Epithelial cell of proximal tubule (primary cell): ENCODE data around the gene PLXNA4. TPM values are rescaled to one million over a fixed set of nuclear protein-coding genes. Genes with fewer than 3 reads are reported as not detected.

ENCODE experiments used
- DNase-seq: peaks from one replicate; pipeline ENCODE4 v3.0.0-alpha.2; 2011; ENCODE audit warnings: low read depth
- H3K4me3 ChIP-seq: 2 replicates; pipeline ENCODE4 v1.5.1; 2011; ENCODE audit warnings: low read depth, mild to moderate bottlenecking, low read length
- CTCF ChIP-seq: conservative IDR thresholded peaks from 2 replicates; pipeline ENCODE4 v1.5.1; 2012; ENCODE audit warnings: low read depth, mild to moderate bottlenecking, low read length
- total RNA-seq: library from RNA; depleted of rRNA; stranded (reverse); fragments of >200 nt; gene quantifications from 2 replicates; pipeline ENCODE4 v1.2.3, GENCODE V29; 2015

The PLXNA4 gene
- total RNA-seq, 1 donor from 2014 or later: not detected

GRCh38 chr7:132203021-132203420 is 373.2 kb downstream of the PLXNA4 start:
- no peak for TF ChIP-seq CTCF
- no peak for DNase-seq
- no peak overlapping the region for H3K4me3 ChIP-seq

- no peak overlapping the region for H3K4me3 ChIP-seq
- no peak for TF ChIP-seq CTCF
- no peak for DNase-seq
These were observed 373.7 kb downstream of the PLXNA4 start for GRCh38 chr7:132202541-132202940.

GRCh38 chr7:132200141-132200540 is 376.1 kb downstream of the PLXNA4 start:
- H3K4me3 ChIP-seq: no peak overlapping the region
- DNase-seq: no peak
- TF ChIP-seq CTCF: no peak

GRCh38 chr7:132199626-132200025 is 376.6 kb downstream of the PLXNA4 start:
- no peak for TF ChIP-seq CTCF
- no peak overlapping the region for H3K4me3 ChIP-seq
- no peak for DNase-seq

- TF ChIP-seq CTCF: no peak
- no peak for DNase-seq
These were observed 378.5 kb downstream of the PLXNA4 start for GRCh38 chr7:132197772-132198171.

GRCh38 chr7:132193898-132194297 is 382.4 kb downstream of the PLXNA4 start:
- no peak overlapping the region for H3K4me3 ChIP-seq
- no peak for TF ChIP-seq CTCF
- DNase-seq: no peak

More at GRCh38 chr7:132197772-132198171, 378.5 kb downstream of the PLXNA4 start:
- H3K4me3 ChIP-seq: no peak overlapping the region

- no peak for DNase-seq
- H3K4me3 ChIP-seq: no peak overlapping the region
- no peak for TF ChIP-seq CTCF
These were observed 383.5 kb downstream of the PLXNA4 start for GRCh38 chr7:132192809-132193208.
